Fibroblast of lung (primary cell): ENCODE results near the gene ASIC2. TPM values are rescaled to one million over a fixed set of nuclear protein-coding genes. Genes with fewer than 3 reads are reported as not detected.

ENCODE experiments used
- DNase-seq, 2 donors: peaks; one replicate each; pipeline versions ENCODE4 v3.0.0 to v3.0.0-alpha.2; 2010; ENCODE audit warnings: low read depth in 2 of 2
- H2AFZ ChIP-seq: 2 replicates; pipeline ENCODE4 v1.5.1; 2012; ENCODE audit warnings: low read length, control low read depth, inconsistent platforms
- H3K27ac ChIP-seq: 2 replicates; pipeline ENCODE4 v1.5.1; 2011; ENCODE audit warnings: low read length, control low read depth; ENCODE audit not compliant: insufficient read depth
- H3K27me3 ChIP-seq: 2 replicates; pipeline ENCODE4 v1.5.1; 2011; ENCODE audit warnings: mild to moderate bottlenecking, low read length; ENCODE audit not compliant: control insufficient read depth, insufficient read depth
- H3K36me3 ChIP-seq: 2 replicates; pipeline ENCODE4 v1.5.1; 2011; ENCODE audit warnings: low read length; ENCODE audit not compliant: control insufficient read depth, insufficient read depth
- H3K4me1 ChIP-seq: 2 replicates; pipeline ENCODE4 v1.5.1; 2011; ENCODE audit warnings: low read length; ENCODE audit not compliant: control insufficient read depth, insufficient read depth; ENCODE audit errors: extremely low read depth
- H3K4me2 ChIP-seq: 2 replicates; pipeline ENCODE4 v1.5.1; 2011; ENCODE audit warnings: low read length, control low read depth; ENCODE audit not compliant: insufficient read depth; ENCODE audit errors: extremely low read depth
- H3K4me3 ChIP-seq, 4 experiments: fragments of 200-600 bp in 1 of 4; sonication (generic) in 1 of 4; replicated peaks in 1 of 4; 2 replicates each; pipeline ENCODE4 v1.5.1; 2011 to 2016; ENCODE audit warnings: low read length in 4 of 4, low read depth in 3 of 4, mild to moderate bottlenecking in 3 of 4, control low read depth in 2 of 4, inconsistent platforms in 1 of 4, mixed read lengths in 1 of 4; ENCODE audit not compliant: insufficient read depth in 1 of 4; ENCODE audit errors: control extremely low read depth in 1 of 4
- H3K79me2 ChIP-seq: 2 replicates; pipeline ENCODE4 v1.5.1; 2012; ENCODE audit warnings: mild to moderate bottlenecking, low read length, inconsistent platforms; ENCODE audit not compliant: control insufficient read depth, insufficient read depth
- H3K9ac ChIP-seq: 2 replicates; pipeline ENCODE4 v1.5.1; 2011; ENCODE audit warnings: mild to moderate bottlenecking, low read length, control low read depth; ENCODE audit not compliant: insufficient read depth
- H3K9me3 ChIP-seq: 2 replicates; pipeline ENCODE4 v1.5.1; 2012; ENCODE audit warnings: low read depth, low read length; ENCODE audit not compliant: control insufficient read depth, insufficient read depth
- H4K20me1 ChIP-seq: 2 replicates; pipeline ENCODE4 v1.5.1; 2011; ENCODE audit warnings: low read length; ENCODE audit not compliant: control insufficient read depth, insufficient read depth; ENCODE audit errors: extremely low read depth
- CTCF ChIP-seq, 2 donors: IDR thresholded peaks in 1 of 2; conservative IDR thresholded peaks in 1 of 2; 1 replicate in 1 of 2; 2 replicates in 1 of 2; pipeline ENCODE4 v1.5.1; 2011 to 2012; ENCODE audit warnings: low read length in 2 of 2, control low read depth in 1 of 2, inconsistent platforms in 1 of 2, low read depth in 1 of 2, mild to moderate bottlenecking in 1 of 2
- EZH2 ChIP-seq: IDR thresholded peaks from 2 replicates; pipeline ENCODE4 v1.5.1; 2012; ENCODE audit warnings: low read length, control low read depth, mild to moderate bottlenecking; ENCODE audit errors: missing control alignments
- polyA plus RNA-seq, 2 donors: library from polyadenylated mRNA; depleted of rRNA in 1 of 2; stranded (reverse) in 1 of 2; unstranded in 1 of 2; fragments of >200 nt; gene quantifications; 2 replicates each; pipeline ENCODE4 v1.2.1, GENCODE V29; 2011 to 2012; ENCODE audit warnings: missing spikeins in 1 of 2
- total RNA-seq: library from RNA; depleted of rRNA; stranded (reverse); fragments of >200 nt; gene quantifications from 2 replicates; pipeline ENCODE4 v1.2.1, GENCODE V29; 2014

Gene ASIC2
- total and polyA plus RNA-seq, 2 donors (not counting 1 experiment from before 2014, with no cell fraction given): 0.08 to 0.50 TPM

- TF ChIP-seq CTCF (conservative IDR thresholded peaks at IDR 0.05 in 1 of 2, IDR thresholded peaks at IDR 0.05 in 1 of 2; ENCODE audit: low read depth in 1 of 2, low read length in 2 of 2) (no peak), EZH2 (no peak)
- no peaks in the 10 kb centered on the region for H3K36me3 ChIP-seq
- H3K9ac ChIP-seq: no peak overlapping the region
- peaks cover 6% of the 10 kb centered on the region for H3K4me1 ChIP-seq
- no peaks in the 10 kb centered on the region for H3K27me3 ChIP-seq
- no peaks in the 10 kb centered on the region for H4K20me1 ChIP-seq
- no peak overlapping the region for H3K4me2 ChIP-seq
- H3K27ac ChIP-seq: no peak overlapping the region
- no peaks in the 10 kb centered on the region for H3K9me3 ChIP-seq
- no peaks in the 10 kb centered on the region for H3K79me2 ChIP-seq
- no peak for DNase-seq
- no peak overlapping the region for H3K4me3 ChIP-seq
- H2AFZ ChIP-seq: no peak overlapping the region
Observed at GRCh38 chr17:33273743-33274410, 19.2 kb downstream of the ASIC2 start.

DNA sequence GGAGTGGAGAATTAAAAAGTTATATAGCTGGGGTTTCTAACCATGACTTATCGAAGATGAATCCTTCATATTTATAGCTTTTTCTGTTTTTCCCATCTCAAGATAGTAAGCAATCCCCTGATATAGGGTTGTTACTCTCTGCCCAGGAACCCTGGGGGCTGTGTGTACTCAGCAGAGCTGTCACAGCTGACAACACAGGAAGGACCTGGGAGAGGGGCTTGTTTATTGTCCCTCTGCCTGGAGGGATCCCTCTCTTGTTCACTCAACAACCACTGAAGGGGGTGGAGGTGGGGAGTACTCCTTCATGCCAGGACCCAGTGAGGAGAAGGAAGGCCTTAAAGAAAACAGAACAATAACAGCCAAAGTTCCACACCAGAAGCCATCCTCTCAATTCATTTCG is 19.8 kb downstream of the ASIC2 start:
- Histone ChIP-seq H3K27ac (no peak overlapping the region), H3K9me3 (no peaks in the 10 kb centered on the region), H3K9ac (no peak overlapping the region), H3K4me3 (no peak overlapping the region), H3K27me3 (no peaks in the 10 kb centered on the region), H4K20me1 (no peaks in the 10 kb centered on the region), H2AFZ (no peak overlapping the region), H3K79me2 (no peaks in the 10 kb centered on the region), H3K4me2 (no peak overlapping the region), H3K4me1 (peaks cover 6% of the 10 kb centered on the region), H3K36me3 (no peaks in the 10 kb centered on the region)
- TF ChIP-seq CTCF (conservative IDR thresholded peaks at IDR 0.05 in 1 of 2, IDR thresholded peaks at IDR 0.05 in 1 of 2; ENCODE audit: low read depth in 1 of 2, low read length in 2 of 2) (no peak), EZH2 (no peak)
- DNase-seq: no peak

DNA sequence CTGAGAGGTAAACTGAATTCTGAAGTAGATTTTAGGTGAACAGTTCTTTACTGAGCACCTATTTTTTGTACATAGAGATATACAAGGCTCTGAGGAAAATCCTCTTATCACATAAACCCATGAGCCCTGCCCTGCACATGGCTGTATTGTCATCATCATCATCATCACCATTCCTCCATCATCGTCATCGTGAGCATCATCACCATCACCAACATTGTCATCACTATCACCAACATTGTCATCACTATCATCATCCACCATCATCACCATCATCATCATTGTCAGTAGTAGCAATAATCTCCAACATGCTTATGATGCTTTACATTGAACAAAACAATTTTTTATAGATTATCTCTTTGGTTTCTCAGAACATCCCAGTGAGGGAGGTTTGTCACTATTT is 20.7 kb downstream of the ASIC2 start:
- no peaks in the 10 kb centered on the region for H3K9me3 ChIP-seq
- H3K27ac ChIP-seq: no peak overlapping the region
- H3K4me1 ChIP-seq: peaks cover 3% of the 10 kb centered on the region
- H3K4me2 ChIP-seq: no peak overlapping the region
- H3K9ac ChIP-seq: no peak overlapping the region
- no peaks in the 10 kb centered on the region for H3K27me3 ChIP-seq
- H4K20me1 ChIP-seq: no peaks in the 10 kb centered on the region
- no peaks in the 10 kb centered on the region for H3K79me2 ChIP-seq
- H3K36me3 ChIP-seq: no peaks in the 10 kb centered on the region
- no peak for TF ChIP-seq EZH2
- TF ChIP-seq CTCF (conservative IDR thresholded peaks at IDR 0.05 in 1 of 2, IDR thresholded peaks at IDR 0.05 in 1 of 2; ENCODE audit: low read depth in 1 of 2, low read length in 2 of 2): no peak
- no peak overlapping the region for H2AFZ ChIP-seq
- DNase-seq: no peak
- no peak overlapping the region for H3K4me3 ChIP-seq
